A673 (cell line): ENCODE measurements around the gene GIMAP6. TPM values are rescaled to one million over a fixed set of nuclear protein-coding genes. Genes with fewer than 3 reads are reported as not detected.

Experiments
- BruUV-seq: library from RNA; stranded (reverse); fragments of 400-500 nt; replicated peaks from 2 replicates; lab custom pipeline; 2021; lab: Mats Ljungman, UMichigan
- CTCF ChIA-PET: fragments of 300-600 bp; sonication (Branson Sonifier 250); formaldehyde crosslinking; loops from one replicate; lab custom pipeline; 2022; ENCODE audit warnings: antibody characterized with exemption; lab: Charles Lee
- POLR2A ChIA-PET: fragments of 300-600 bp; sonication (Branson Sonifier 250); formaldehyde crosslinking; loops from one replicate; lab custom pipeline; 2022; ENCODE audit warnings: antibody characterized with exemption; ENCODE audit not compliant: low non-redundant PET; lab: Charles Lee
- DNase-seq: peaks from one replicate; pipeline ENCODE4 v3.0.0-alpha.2; 2015; ENCODE audit warnings: low spot score
- H3K27ac ChIP-seq: fragments of 200-600 bp; sonication (generic); 2 replicates; pipeline ENCODE4 v1.5.1; 2016; ENCODE audit warnings: mixed run types, low read depth, mild to moderate bottlenecking, mixed read lengths, antibody characterized with exemption, low read length; ENCODE audit not compliant: poor library complexity, severe bottlenecking
- H3K27me3 ChIP-seq: fragments of 200-600 bp; sonication (generic); replicated peaks from 2 replicates; pipeline ENCODE4 v1.6.1; 2017; ENCODE audit warnings: mixed run types, low read depth, mild to moderate bottlenecking, mixed read lengths, antibody characterized with exemption, low read length; ENCODE audit not compliant: insufficient read depth, poor library complexity
- H3K36me3 ChIP-seq: fragments of 200-600 bp; sonication (generic); 2 replicates; pipeline ENCODE4 v1.6.1; 2016; ENCODE audit warnings: mixed run types, mild to moderate bottlenecking, mixed read lengths, antibody characterized with exemption, low read length; ENCODE audit not compliant: insufficient read depth, poor library complexity, severe bottlenecking
- H3K4me1 ChIP-seq: fragments of 200-600 bp; sonication (generic); 2 replicates; pipeline ENCODE4 v1.6.1; 2017; ENCODE audit warnings: mixed run types, mild to moderate bottlenecking, mixed read lengths, antibody characterized with exemption, low read length; ENCODE audit not compliant: insufficient read depth, poor library complexity, severe bottlenecking
- H3K4me3 ChIP-seq: fragments of 200-600 bp; sonication (generic); 2 replicates; pipeline ENCODE4 v1.5.1; 2016; ENCODE audit warnings: low read depth, mixed run types, mild to moderate bottlenecking, mixed read lengths, low read length; ENCODE audit not compliant: poor library complexity, severe bottlenecking
- H3K9me3 ChIP-seq: fragments of 200-600 bp; sonication (generic); 2 replicates; pipeline ENCODE4 v1.6.1; 2016; ENCODE audit warnings: mixed run types, low read depth, mild to moderate bottlenecking, mixed read lengths, antibody characterized with exemption, low read length; ENCODE audit not compliant: poor library complexity, severe bottlenecking
- CTCF ChIP-seq: fragments of 300-800, 200-600 bp; sonication (generic); conservative IDR thresholded peaks from 2 replicates; pipeline ENCODE4 v1.5.1; 2017; ENCODE audit warnings: low read depth, mild to moderate bottlenecking, antibody characterized with exemption, low read length, moderate library complexity, mixed read lengths
- EZH2 ChIP-seq: fragments of 200-600 bp; sonication (generic); IDR thresholded peaks from 2 replicates; pipeline ENCODE4 v1.6.1; 2017; ENCODE audit warnings: borderline replicate concordance, low read depth, mild to moderate bottlenecking, mixed read lengths, antibody characterized with exemption, low read length; ENCODE audit not compliant: poor library complexity, severe bottlenecking
- intact Hi-C: fragments of 100-400 bp; cut with micrococcal nuclease; formaldehyde crosslinking; loops from one replicate; pipeline ENCODE4 v1.10.0; 2022; ENCODE audit not compliant: unreplicated experiment
- total RNA-seq: library from RNA; stranded (reverse); gene quantifications from 2 replicates; pipeline ENCODE4 v1.2.3, GENCODE V29; 2021

The GIMAP6 gene
- total RNA-seq, 1 experiment from 2014 or later: not detected

- BruUV-seq: no TSS peak
- TF ChIP-seq EZH2 (no peak), CTCF (no peak)
- no peak overlapping the region for H3K4me3 ChIP-seq
- ChIA-PET POLR2A (no interaction called here), CTCF (no interaction called here)
- no peaks in the 10 kb centered on the region for H3K9me3 ChIP-seq
- no peak overlapping the region for H3K27ac ChIP-seq
- H3K27me3 ChIP-seq: no peaks in the 10 kb centered on the region
- H3K4me1 ChIP-seq: no peaks in the 10 kb centered on the region
- intact Hi-C loops: no loop called here
- DNase-seq: no peak
- H3K36me3 ChIP-seq: no peaks in the 10 kb centered on the region
Observed at GRCh38 chr7:150595361-150595760, 36.8 kb downstream of the GIMAP6 start.

GRCh38 chr7:150594805-150595204, 37.4 kb downstream of the GIMAP6 start:
- Histone ChIP-seq H3K4me3 (no peak overlapping the region), H3K4me1 (no peaks in the 10 kb centered on the region), H3K27me3 (no peaks in the 10 kb centered on the region), H3K9me3 (no peaks in the 10 kb centered on the region), H3K27ac (no peak overlapping the region), H3K36me3 (no peaks in the 10 kb centered on the region)
- TF ChIP-seq EZH2 (no peak), CTCF (no peak)
- no peak for DNase-seq
- intact Hi-C loops: no loop called here
- no TSS peak for BruUV-seq
- POLR2A ChIA-PET: no interaction called here
- CTCF ChIA-PET: no interaction called here

GRCh38 chr7:150587551-150587950, 44.6 kb downstream of the GIMAP6 start:
- no TSS peak for BruUV-seq
- H3K27me3 ChIP-seq: no peaks in the 10 kb centered on the region
- no peaks in the 10 kb centered on the region for H3K4me1 ChIP-seq
- TF ChIP-seq EZH2 (no peak), CTCF (no peak)
- no peak overlapping the region for H3K27ac ChIP-seq
- H3K36me3 ChIP-seq: no peaks in the 10 kb centered on the region
- DNase-seq: no peak
- H3K4me3 ChIP-seq: no peak overlapping the region
- CTCF ChIA-PET: no interaction called here
- intact Hi-C loops: no loop called here
- POLR2A ChIA-PET: no interaction called here
- H3K9me3 ChIP-seq: no peaks in the 10 kb centered on the region
